Stimulated activated CD8-positive, alpha-beta memory T cell treated with anti-CD3 and anti-CD28 coated beads, Interleukin-15, amount 100 ng/mL, for 4 hours (primary cell): ENCODE measurements around the gene RBPJ.
A peak's percentile ranks its signal among the peaks of the same experiment; 100 is the strongest.
"Not testable (repeated sequence)": the region's sequence is repeated elsewhere in the genome, so short reads cannot be mapped to it uniquely, and the experiment has no call there.

Experiments
- DNase-seq, 2 donors: peaks; one replicate each; pipeline ENCODE4 v3.0.0-alpha.2; 2020; ENCODE audit warnings: low read depth in 2 of 2

Gene RBPJ

DNA sequence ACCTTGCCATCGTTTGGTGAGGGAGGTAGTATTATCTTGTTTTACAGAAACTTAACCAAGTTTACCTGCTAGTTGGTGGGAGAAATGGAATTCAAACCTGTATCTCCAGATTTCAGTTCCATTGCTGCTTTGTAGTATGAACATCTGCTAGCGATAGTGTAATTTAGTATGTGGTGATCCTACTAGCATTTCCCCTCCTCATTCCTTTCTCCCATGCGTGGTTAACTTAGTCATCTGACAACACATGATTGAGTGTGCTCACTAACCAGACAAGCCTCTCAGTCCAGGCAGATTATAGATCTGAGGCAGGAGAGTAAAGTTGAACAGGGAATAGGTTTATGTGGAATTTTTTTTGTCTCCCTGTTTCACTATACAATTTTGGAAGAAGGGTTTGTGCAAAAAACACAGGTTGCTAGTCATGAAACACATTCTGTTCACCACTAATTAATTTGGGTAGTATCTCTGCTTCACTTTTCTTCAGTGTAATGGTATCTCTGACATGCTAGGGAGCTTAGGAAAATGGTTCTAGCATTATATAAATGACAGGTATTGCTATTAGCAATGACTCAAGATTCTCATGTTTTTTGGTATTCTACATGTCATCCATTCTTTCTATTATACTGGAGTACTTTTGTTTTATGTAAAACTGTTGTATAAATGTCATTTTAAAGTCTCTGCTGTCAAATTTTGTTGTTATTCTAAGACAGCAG is 21.7 kb downstream of the RBPJ start:
- no peak for DNase-seq

DNA sequence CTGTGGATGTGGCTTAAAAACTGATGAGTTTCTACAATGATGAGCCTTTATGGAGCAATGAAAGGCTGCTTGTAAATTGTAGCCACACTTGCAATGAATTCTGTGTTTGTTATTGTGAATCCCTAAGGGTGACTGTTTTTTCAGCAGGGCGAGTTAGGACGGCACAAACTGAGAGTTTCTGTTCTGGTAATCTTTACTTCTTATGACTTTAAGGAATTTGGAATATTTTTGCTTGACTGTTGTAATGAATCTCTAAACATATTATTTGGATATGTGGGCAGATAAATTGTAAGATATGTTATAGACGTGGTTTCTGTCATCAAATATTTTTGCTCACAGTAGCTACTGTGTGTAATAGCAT is 22.2 kb downstream of the RBPJ start:
- DNase-seq, result no peak

DNA sequence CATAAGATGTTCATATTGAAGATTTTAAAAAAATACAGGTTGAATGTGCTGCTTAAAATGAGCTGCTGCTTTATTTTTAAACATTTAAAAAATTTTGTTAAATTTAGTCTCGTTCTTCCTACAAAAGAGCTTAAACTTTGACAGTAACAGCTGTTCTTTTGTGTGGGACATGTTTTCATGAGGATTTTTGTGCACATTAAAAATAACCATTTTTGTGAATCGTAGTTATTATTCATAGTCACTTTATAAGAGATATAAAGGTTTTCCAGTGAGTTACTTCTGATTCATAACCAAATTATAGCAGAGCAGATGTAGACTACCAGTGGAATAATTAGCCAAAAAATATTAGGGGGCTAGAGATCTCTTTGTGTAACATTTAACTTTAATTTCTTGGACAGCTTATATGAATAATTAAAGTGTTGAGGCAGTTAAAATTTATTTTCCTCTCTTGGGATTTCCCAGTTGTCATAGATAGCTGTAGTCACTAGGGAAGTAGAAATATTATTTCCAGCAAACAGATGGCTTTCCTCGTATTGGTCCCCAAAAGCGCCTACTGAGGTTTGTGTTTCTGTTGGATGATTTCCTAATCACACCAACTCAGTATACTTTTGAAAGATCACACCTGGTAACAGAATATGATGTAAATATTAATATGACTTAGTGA is 24.2 kb downstream of the RBPJ start:
- DNase-seq, result no peak

DNA sequence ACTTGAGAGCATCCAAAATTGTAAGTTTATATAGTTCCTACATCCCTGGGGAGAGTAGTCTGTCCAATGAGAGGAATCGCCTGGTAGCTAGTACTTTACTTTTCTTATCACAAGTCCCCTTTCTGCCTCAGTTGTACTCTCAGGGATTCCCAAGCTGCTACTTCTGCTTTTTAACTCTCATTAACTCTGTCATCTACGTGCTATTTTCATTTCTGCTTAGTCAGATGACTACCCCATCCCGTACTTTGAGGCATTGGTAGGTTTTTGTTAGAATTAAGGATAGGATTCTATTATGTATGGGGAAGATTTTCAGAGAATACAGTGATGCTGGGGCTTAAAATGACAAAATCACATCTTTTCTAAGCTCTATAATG is 24.7 kb downstream of the RBPJ start:
- no peak for DNase-seq

DNA sequence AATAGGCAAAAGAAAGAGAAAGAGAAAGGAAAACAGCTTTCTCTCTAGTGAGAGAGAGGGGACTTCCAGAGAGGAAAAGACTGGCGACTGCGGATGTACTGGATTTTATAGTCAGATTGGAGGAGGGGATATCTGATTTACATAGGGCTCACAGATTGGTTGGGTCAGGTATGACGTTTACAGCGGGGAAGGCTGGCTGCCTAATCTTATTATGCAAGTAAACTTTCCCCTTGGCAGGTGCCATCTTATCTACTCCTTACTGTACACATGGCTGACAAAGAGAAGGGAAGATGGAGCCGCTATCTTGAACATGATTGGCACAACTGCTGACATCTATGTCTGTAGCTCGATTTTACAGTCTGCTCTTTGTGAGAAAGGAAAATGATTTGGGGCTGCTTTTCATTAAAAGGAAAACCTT is 25.4 kb downstream of the RBPJ start:
- no peak for DNase-seq

DNA sequence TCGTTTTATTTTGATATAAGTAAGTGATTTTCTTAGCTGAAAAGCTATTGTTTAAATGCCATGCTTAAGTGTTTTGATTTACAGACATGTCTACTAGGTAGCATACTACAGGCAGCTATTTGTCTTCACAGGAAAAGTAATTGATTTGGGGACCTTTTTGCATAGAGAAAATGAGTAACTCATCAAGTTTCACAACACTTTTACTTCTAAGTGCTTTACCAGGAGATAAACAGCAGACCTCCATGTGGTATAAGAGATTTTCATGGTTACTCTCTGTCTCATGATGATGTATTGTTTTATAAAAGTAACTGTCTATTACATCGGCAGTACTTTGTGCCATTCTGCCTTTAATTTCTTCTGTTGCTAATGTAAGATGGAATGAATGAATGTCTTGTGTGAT is 28.7 kb downstream of the RBPJ start:
- no peak for DNase-seq

DNA sequence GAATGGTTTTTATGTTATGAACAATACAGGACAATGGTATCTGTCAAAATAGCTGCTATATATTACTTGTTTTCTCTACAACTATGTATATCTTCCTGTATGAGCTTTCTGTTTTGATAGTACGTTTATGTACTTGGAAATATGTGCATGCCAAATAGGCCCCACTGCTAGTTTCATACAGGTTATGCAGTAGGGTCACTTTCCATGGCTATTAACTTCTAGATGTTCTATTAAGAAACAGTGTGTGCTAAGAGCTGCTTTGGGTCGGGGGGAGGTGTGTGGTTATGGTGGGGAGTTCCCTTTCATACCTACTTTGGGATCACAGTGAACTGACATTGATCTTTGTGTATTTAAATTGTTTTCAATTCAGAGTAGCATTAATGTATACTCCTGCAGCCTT is 30.9 kb downstream of the RBPJ start:
- no peak for DNase-seq

DNA sequence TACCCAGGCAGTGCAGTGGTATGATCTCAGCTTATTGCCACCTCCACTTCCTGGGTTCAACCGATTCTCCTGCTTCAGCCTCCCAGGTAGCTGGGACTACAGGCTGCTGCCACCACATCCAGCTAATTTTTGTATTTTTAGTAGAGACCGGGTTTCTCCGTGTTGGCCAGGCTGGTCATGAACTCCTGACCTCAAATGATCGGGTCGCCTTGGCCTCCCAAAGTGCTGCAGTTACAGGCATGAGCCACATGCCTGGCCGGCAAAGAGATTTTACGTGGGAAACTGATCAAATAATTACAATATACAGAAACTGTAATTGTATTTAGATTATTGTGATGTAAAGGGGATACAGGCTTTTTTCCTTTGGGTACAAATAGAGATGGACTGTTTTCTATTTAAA is 33.7 kb downstream of the RBPJ start:
- DNase-seq, result no peak

DNA sequence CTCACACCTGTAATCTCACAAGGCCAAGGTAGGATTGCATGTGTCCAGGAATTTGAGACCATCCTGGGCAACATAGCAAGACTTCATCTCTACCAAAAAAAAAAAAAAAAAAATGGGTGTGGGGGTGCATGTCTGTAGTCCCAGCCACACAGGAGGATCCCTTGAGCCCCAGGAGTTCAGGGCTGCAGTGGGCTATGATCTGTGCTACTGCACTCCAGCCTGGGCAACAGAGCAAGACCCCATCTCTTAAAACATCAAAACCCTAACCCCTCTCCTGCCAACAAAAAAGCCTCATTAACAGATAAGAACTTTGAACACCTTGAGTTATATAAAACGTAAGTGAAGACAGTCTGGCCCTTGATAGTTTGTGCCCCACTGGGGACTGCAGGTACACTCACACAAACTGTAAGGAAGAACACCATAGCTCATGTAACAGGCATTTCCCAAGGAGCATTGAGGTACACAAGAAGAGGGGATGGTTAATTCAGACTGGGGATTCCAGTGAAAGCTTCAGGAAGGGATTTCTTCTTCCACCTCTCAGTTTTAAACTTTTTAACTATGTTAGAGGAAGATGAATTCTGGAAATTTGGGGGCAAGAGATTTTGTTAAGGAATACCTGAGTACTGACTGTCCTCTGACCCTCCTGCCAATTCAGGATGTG is 34.7 kb downstream of the RBPJ start:
- DNase-seq, result no peak

DNA sequence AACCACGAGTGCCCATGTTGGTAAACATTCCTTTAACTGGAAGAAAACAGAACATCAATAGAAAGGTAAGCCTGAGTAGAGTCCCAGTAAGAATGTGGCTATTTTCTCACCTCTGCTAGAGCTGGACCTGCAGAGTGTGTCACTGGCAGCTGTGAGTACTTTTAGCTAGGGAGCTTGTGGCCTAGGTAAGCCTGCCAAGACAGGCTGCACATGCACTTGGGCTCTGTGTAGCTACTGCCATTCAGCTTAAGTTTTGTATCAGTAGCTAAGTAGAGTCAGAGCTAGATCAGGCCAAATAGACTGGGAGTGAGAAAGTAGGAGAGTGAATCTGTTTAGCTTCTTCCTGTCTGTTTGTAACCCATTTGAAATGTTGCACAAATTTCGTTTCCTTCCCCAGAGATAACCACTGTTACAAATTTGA is 35.3 kb downstream of the RBPJ start:
- no peak for DNase-seq

DNA sequence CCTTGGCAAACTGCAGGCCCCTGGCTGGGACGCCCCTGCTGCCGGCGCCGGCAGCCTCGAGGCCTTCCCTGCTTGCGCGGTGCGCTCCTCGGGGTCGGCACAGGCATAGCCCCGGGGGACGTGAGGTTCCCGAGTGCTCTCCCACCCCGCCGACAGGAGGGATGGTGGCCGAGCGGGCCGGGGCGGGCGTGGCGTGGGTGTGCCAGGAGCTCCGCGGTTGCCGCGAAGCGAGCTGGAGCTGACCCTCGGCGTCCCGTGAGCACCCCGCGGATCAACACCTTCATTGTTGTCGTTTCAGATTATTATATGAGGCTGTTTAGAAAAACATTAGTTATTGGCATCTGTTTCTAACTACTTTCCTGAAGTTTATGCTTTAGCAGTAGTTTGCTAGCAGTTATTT is 38.7 kb downstream of the RBPJ start:
- DNase-seq, result not testable (repeated sequence)

DNA sequence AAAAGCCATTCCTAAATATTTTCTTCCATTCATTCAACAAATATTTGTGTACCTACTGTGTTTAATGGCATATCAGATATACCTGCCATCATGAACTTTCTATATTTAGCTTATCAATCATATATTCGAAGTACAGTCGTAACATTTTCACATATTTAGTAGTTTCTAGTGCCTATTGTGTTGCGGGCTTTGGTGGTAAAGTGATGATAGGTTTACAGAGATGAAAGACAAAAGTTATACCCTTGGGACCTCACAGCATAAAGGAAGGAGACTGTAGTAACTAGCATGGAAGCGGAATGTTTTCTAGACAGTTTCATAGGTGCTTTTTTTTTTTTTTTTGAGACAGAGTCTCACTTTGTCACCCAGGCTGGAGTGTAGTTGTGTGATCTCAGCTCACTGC is 39.5 kb downstream of the RBPJ start:
- no peak for DNase-seq

DNA sequence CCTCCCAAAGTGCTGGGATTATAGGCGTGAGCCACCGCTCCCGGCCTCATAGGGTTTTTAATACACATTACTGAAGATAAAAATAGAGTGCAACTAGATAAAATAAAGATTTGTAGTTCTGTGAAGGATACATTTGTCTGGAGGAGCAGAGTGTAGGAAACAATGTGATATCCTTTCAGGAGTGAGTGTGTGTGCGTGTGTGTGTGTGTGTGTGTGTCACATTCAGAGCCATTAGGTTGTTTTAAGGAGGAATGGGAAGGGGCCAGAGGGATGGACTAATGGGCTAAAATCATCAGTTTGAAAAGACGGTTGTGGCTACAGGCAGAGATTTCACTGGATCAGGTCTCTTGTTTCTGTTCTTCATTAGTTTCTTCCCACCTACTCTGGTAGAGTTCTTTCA is 40.0 kb downstream of the RBPJ start:
- no peak for DNase-seq

DNA sequence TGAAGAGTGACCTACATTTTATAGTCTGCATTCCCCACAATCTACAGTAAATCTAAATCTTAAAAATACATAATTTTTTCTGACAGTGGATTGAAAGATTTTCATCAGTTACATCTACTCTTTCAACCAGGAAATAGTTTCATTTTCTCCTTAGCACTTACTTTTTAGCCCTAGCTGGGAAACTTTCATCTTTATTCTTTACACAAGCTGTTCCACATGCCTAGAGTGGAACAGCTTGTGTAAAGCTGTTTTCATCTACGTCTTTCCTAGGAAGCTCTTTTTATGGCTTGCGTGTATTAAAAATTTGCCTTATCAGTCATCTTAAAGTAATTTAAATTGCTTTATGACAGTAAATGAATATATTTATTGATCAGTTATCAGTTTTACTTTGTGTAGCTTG is 40.5 kb downstream of the RBPJ start:
- DNase-seq, result no peak

DNA sequence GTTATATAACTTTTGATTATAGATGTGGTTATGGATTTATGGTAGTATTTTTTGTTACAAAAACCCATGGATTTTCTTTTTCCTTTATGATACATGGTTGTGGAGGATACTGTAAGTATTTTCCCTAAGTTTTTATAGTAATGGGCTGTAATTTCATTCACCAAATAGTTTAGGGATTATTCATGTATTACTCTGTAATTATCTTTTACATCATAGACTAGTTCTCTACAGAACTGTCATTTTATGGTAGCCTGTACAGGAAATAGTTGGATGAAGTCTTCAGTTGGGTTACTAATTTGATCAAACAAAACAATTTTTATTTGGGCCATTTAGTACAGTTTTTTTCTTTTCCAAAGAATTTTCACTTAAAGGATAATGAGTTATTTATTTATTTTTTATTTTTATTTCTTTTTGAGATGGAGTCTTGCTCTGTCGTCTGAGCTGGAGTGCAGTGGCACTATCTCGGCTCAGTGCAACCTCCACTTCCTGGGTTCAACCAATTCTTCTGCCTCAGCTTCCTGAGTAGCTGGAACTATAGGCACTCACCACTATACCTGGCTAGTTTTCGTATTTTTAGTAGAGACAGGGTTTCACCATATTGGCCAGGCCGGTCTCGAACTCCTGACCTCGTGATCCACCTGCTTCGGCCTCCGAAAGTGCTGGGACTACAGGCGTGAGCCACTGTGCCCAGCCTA is 42.1 kb downstream of the RBPJ start:
- no peak for DNase-seq

DNA sequence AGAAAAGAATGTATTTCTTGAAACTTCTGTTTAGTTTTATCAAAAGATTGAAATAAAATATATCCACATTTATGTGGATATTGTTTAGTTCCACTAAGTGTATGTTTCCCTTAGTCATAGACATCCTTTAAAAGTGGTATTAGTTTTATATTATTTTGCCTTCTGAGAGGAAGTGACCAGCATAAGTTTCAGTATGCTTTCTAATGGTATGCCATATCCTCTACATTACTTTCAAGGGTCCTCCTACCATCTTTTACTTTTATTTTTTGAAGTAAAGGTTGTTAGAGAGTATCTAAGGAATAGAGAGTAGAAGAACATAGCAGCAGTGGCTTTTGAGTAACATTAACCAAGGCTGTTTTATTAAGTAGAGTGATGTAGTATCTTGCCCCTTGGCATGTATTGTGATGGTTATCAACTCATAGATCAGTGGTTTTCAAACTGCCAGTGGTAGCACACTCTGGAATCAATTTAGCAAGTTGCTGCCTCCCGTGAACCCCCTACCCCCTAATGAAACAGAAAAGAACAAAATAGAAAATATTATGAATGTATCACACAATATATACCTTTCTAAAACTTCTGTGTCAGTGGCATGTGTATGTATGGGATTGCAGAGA is 44.8 kb downstream of the RBPJ start:
- DNase-seq, result no peak

DNA sequence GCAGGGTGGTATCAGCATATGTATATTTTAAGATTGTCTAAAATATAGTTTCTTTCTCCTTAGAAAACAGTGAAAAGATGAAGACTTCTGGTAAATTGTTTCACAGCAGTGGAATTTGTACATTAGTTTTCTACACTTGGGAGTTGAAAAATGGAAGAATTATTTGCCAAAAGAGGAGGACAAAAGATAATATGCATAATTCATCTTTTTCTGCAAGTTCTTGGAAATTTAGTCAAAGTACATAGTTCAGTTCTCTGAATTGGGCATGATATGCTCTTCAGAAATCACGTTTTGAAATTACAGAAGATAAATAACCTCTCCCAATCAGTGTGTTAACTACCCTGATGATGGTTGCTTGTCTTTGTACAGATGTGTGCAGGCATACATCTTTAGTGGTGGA is 47.0 kb downstream of the RBPJ start:
- no peak for DNase-seq

DNA sequence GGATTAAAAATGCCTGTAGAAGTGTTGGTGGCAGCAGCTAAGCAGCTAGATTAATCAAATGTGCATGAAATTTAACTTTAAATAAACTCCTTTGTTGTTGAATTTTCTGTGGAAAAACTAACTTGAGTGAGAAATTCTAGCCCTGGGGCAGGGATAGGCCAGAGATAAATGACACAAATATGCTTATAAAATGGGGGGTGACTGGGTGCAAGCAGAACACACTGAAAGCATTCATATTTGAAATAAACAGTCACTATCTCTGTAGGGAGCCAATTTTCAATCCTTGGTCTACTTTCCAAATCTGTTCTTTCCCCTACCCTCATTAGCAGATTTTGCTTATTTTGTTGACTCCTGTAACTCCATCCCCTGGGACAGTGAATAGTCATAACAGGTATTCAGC is 47.9 kb downstream of the RBPJ start:
- DNase-seq, result no peak

DNA sequence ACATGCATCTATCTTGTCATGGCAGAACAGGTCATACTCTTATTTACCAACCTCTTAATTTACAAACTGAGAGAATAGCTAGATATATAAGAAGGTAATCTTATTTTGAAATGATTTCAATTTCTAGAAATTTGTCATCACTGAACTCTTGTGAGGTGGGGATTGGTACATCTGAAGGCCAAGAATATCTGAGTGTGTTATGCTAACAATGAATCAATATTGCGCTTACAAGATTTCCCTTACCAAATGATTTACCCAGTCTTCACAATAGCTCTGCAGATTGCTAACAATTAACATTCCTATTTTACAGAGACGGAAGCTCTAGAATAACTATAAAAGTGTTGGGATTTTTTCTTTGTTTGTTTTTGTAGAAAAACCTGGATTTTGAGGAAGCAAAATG is 48.3 kb downstream of the RBPJ start:
- DNase-seq, result no peak

DNA sequence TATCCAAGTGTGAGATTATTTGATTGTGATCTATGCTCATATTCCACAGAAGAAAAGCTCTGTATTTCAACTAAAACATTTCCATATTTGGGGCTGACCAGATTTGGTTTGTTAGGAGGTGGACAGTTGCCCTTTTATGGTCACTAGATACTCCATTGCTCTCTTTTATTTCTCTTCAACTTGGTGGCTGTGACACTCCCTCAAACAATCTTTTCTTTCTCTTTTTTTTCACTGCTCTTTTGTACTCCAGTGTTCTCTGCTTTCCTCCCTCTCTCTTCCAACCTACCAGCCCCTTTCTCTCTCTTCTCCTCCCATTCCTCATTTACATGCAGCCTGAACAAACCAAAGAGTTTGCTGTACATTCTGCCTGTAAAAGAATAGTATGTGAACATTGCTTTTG is 48.8 kb downstream of the RBPJ start:
- no peak for DNase-seq

DNA sequence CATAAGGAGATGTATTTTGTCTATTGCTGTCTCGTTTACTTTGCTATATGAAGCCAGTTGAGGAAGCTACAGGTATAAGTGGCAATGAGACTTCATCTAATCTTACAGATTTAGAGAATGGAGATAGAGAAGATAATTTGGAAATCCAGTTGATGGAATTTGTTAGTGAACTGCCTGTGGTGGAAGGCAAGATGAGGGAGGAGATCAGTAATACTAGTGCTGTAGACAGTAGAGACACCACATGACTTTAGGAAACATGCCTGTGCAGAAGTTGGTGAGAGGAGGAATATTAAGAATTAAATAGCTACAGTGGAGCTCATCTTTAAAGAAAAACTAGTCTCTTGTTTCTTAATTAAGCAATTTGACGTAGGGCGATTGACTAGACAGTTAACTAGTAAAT is 51.3 kb downstream of the RBPJ start:
- no peak for DNase-seq

DNA sequence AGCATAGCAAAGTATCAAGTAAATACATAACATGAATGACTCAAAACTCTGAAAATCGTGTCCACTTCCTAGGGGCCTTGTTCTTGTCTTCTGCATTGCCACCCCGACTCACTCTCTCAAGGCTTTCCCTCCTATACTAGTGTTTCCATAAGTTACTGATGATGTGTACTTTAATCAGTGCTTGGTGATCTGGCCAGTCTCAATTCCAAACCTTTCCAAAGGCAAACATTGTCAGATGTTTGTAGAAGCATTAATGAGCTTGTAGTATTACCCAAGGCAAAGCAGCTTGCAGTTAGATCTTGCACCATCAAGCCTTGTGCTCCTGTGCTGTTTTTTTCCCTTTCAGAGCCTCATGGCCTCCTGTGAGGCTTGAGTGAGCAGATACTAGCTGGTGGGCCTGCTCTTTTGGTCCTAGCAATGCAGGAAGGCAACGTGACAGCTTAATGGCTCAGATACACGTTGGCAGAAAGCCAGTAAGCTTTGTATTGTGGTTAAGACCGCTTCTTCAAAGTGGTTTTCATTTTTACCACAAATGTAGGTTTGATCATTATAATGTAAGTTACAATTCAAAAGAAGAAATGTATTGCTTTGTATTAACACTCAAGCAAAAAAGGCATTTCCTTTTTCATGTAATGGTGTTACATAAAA is 51.8 kb downstream of the RBPJ start:
- peak in 1 of 2 donors; percentile 24 for DNase-seq
